ENCODE measurements around the gene DAGLA.

- TF ChIP-seq CTCF (conservative IDR thresholded peaks at IDR 0.05) (no peak), EZH2 (IDR thresholded peaks at IDR 0.05; ENCODE audit: low read depth) (no peak)
Measured at GRCh38 chr11:61765550-61766253, 85.5 kb downstream of the DAGLA start.

Data from PC-9 (cell line).